Adrenal gland (tissue), 5 donors: ENCODE results near the gene SNX9.

Source experiments
- CTCF ChIP-seq, 6 experiments: fragments of 450-650 bp in 4 of 6; fragments of 200-600 bp in 2 of 6; sonication (generic) in 1 of 6; IDR thresholded peaks; 1 replicate in 5 of 6; 2 replicates in 1 of 6; pipeline versions ENCODE4 v1.5.1 to v1.8.0; 2016 to 2021; ENCODE audit warnings: antibody characterized with exemption in 6 of 6, mild to moderate bottlenecking in 2 of 6, moderate library complexity in 1 of 6
- POLR2A ChIP-seq, 2 donors: fragments of 450-650 bp; IDR thresholded peaks; one replicate each; pipeline ENCODE4 v1.6.1; 2017; ENCODE audit warnings: antibody characterized with exemption in 2 of 2, mild to moderate bottlenecking in 2 of 2, moderate library complexity in 1 of 2
- donor health status: DM: no; HTN: no; CAD: no.

GRCh38 chr6:157790548-157791160, 32.4 kb upstream of the SNX9 start:
- no peak for TF ChIP-seq CTCF (IDR thresholded peaks at IDR 0.05)
- TF ChIP-seq POLR2A (IDR thresholded peaks at IDR 0.05): no peak
